GM18499 (cell line): ENCODE results near the gene TNKS2.
"Not testable (repeated sequence)": the region's sequence is repeated elsewhere in the genome, so short reads cannot be mapped to it uniquely, and the experiment has no call there.

Source experiments
- ATAC-seq: cut with Tn5 transposase; IDR thresholded peaks from one replicate; pipeline ENCODE4 v1.9.1; 2021; ENCODE audit warnings: moderate number of reproducible peaks; ENCODE audit not compliant: insufficient read depth, unreplicated experiment

The TNKS2 gene

GRCh38 chr10:91864099-91864498 is 65.9 kb downstream of the TNKS2 start:
- ATAC-seq: no peak

GRCh38 chr10:91864744-91865143 is 66.5 kb downstream of the TNKS2 start:
- ATAC-seq: no peak

DNA sequence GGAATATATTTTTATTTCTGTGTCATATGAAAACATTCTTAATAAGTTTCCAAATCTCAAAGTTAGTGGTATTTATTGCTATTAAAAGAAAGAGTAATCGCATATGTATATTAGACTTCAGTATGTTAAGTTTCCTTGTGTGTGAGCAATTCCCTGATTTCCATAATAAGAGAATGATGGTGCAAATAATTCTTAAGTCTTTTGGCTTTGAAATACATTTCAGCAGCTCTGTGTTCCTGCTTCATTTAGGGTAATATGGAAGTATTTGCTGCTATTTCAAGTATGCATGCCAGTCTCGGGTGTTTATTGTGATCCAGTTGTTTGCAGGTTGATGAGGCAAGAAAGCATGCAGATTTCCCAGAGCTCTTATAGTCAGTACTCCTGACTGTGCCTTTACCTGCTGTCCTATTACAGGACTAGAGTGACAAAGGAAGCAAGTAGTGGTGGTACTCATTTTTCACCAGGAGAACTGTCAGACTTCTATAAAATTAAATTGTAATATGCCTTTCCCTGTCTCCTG is 67.4 kb downstream of the TNKS2 start:
- no peak for ATAC-seq

DNA sequence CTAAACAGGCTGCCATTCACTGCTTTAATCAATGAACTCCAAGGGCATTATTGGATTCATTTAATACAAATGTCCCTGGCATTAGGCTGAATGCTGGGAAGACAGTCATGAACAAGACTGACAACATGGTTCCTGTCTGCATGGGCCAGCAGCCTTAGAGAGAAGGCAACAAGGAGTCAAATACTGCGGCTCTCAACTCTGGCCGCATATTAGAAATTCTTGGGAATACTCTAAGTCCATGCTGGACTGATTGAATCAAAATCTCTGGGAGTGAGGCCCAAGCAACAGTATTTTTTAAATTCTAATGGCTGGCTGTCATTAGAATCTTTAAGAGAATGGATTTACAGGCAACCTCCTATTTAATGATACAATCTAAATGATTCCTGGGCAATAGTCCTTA is 76.9 kb downstream of the TNKS2 start:
- ATAC-seq: no peak

DNA sequence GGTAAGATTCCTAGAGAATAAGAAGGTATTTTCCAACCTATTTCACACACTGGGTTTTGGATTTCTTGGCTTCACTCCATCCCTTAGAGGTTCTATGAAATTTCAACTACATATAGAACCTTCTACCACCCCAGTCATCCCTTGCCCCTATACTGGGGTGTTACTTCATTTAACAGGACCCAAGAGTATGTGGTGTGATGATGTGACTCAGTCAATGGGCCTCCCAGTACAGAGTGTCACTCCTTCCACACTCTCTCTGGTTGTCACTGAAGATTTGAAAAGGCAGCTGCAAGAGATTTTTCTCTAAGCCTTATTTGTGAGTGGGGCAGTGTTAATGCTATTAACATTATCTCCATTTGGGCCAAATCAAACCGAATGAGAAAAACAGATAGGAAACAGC is 77.6 kb downstream of the TNKS2 start:
- ATAC-seq: no peak

- no peak for ATAC-seq
These were observed 81.4 kb downstream of the TNKS2 start for GRCh38 chr10:91879515-91880170.

DNA sequence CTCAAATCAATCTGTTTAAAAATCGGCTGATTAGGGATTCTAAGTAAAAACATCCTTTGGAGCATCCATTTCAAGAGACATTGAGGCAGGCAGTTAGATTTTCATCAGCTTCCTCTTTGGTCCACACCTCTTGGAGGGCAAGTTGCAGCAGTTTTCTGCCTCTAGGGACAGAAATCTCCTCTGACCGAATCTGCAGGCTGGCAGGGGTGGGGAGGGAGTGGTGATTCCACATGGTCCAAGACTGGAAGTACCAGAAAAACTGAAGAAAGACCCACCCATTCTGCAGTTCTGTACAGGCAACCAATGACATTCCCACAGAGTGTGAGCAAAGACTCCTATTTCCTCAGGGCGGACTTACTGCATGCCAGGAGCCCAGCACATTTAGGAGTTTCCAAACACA is 82.1 kb downstream of the TNKS2 start:
- ATAC-seq: no peak

- no peak for ATAC-seq
These were observed 85.6 kb downstream of the TNKS2 start for GRCh38 chr10:91883549-91884444.

DNA sequence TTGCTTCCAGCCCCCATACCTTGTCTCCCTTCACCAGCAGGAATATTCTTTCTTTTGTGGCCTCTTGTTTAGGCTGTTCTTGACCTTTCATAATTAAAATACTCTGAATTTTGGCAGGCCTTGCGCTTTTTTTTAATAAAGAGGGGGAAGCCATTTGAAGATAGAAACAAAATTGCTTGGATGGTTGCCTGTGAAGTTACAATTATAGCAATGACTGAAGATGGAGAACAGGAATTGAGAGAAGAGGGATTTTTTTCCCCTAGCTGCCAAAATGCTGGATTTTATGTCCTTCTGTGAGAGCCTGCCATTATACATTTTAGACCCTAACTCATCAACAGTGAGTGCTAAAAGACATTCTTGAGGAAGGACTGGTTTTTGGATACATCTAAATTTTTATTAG is 86.3 kb downstream of the TNKS2 start:
- no peak for ATAC-seq

DNA sequence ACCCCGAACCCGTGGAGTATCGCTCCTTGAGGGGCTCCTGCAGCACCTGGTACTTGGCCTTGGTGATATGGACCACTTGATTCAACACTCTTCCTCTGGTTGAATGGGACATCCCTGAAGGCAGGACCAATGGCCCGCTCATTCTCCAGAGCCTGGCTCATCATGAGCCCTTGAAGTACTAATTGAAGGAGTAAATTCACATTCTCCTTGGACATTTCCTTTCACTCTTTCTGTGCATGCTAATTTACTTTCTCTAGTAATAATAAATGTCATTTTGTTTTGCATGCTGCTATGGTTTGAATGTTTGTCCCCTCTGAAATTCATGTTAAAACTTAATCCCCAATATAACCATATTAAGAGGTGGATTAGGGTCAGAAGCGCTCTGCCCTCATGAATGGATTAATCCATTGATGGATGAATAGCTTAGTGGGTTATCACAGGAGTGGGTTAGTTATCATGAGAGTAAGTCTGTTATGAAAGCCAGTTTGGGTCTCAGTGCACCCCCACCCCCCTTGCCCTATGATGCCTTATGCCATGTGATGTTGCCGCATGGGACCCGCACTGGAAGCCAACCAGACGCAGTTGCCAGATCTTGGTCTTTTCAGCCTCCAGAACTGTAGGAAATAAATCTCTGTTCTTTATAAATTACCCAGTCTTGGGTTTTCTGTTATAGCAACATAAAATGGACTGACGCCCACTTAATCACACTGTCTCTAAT is 87.3 kb downstream of the TNKS2 start:
- ATAC-seq: no peak

- no peak for ATAC-seq
These were observed 88.7 kb downstream of the TNKS2 start for GRCh38 chr10:91886954-91887271.

- ATAC-seq: no peak
These were observed 89.2 kb downstream of the TNKS2 start for GRCh38 chr10:91887272-91888076.

DNA sequence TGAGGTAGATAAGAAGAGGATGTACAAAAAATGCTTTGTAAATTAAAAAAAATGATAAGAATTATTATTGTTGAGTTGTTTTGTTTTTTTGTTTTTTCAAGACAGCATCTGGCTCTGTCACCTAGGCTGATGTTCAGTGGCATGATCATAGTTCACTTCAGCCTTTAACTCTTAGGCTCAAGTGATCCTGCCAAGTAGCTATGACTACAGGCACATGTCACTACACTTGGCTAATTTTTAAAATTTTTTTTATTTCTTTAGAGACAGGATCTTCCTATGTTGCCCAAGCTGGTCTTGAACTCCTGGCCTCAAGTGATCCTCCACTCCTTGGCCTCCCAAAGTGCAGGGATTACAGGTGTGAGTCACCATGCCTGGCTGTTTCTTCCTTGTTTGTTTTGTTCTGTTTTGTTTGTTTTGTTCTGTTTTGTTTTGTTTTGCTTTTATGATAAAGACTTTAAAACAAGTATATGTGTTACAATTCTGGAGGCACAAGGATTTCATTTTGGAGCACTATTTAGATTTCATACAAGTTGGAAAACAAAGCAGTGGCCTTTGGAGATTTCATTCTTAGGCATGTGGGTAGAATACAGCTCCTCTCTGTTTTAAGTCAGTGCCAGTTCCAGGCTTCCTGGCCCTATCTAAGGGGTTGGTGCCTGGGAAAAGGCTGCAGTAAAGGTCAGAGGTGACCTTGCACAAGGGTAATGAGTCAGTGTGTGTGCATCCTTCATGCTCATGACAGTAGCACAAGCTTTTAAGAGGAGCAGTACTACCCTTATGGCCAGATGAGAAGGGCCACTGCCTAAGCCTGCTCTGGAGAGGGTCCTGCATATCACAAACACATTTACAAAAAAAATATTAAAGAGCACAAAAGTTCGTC is 93.1 kb downstream of the TNKS2 start:
- ATAC-seq: no peak

GRCh38 chr10:91893051-91893450 is 94.8 kb downstream of the TNKS2 start:
- ATAC-seq: no peak

DNA sequence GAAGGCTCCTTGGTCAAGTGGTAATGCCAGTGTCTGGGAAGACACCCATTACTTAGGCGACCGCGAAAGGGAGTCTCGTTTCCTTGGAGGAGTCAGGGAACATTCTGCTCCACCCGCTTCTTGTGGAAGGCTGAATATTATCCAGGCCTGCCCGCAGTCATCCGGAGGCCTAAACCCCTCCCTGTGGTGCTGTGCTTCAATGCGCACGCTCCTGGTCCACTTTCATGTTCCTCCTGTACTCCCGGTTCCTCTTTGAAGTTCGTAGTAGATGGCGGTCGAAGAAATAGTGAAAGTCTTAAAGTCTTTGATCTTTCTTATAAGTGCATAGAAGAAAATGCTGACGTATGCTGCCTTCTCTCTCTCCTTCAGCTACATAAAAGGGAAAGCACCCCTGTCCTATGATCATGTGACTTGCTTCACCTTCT is 96.0 kb downstream of the TNKS2 start:
- not testable (repeated sequence) for ATAC-seq

DNA sequence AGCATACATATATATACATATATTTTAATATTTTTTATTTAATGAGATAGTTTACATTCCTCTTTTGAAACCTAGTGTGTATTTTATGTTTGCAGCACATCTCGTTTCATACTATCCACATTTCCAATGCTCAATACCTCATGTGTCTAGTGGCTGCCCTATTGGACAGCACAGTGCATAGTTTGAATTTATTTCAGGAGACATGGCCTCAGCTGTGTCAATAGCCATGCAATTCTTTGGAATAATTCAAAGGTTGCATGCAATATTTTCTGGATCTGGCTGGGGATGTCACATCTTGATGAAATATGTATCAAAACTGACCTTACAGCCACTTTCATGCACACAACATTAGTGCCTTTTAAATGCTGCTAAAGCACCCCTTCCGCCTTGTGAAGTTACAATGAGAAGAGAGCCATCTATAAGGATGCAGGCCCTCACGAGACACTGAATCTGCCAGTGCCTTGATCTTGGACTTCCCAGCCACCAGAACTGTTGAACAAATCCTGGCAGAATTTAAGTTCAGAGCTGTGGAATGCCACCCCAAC is 98.1 kb downstream of the TNKS2 start:
- no peak for ATAC-seq

DNA sequence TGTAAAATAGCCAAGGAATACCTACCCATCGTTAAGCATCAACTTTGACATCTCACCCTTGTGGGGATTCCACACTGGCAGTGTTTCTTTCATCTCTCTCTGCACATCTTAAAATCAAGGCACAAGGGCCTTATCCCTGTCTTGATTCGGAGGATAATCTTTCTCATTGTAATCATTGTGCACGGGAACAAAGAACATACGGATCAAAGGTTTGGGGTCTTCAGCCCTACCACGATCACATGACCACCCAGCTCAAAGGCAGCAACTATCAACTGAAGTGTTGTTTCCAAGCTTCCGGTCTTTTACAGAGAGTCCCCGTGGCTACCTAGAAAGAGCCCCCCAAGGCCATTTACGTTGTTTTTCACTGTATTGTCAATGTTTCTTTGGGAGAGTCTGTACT is 99.2 kb downstream of the TNKS2 start:
- ATAC-seq: no peak

GRCh38 chr10:91901784-91902677 is 103.8 kb downstream of the TNKS2 start:
- peak; percentile 70 for ATAC-seq
